LNCAP (cell line): ENCODE data around the gene DST.

Experiments
- TF ChIP-seq, protein P1 (sequence below): fragments of 450-650 bp; IDR thresholded peaks from 2 replicates; pipeline ENCODE4 v1.5.1; 2017; ENCODE audit warnings: mild to moderate bottlenecking

The DST gene

DNA sequence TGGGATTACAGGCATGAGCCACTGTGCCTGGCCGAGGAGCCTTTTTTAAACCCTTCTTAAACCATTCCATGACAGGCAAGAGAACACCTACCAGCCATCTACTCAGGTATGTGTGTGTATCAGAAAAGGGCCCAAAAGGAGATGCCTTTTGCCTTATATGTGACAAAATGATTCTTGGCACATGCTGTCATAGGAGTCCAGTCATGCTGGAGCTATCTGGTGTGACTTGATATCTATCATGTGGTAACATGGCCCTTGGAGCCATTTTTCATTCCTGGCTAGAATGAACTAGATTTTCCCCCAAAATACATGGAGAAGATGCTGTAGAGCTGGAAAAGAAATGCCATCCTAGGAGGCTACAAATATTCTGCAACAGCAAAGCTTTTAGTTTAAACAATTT lies 129.1 kb downstream of the DST start:
- TF ChIP-seq, protein P1, sequence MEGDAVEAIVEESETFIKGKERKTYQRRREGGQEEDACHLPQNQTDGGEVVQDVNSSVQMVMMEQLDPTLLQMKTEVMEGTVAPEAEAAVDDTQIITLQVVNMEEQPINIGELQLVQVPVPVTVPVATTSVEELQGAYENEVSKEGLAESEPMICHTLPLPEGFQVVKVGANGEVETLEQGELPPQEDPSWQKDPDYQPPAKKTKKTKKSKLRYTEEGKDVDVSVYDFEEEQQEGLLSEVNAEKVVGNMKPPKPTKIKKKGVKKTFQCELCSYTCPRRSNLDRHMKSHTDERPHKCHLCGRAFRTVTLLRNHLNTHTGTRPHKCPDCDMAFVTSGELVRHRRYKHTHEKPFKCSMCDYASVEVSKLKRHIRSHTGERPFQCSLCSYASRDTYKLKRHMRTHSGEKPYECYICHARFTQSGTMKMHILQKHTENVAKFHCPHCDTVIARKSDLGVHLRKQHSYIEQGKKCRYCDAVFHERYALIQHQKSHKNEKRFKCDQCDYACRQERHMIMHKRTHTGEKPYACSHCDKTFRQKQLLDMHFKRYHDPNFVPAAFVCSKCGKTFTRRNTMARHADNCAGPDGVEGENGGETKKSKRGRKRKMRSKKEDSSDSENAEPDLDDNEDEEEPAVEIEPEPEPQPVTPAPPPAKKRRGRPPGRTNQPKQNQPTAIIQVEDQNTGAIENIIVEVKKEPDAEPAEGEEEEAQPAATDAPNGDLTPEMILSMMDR = no peak

GRCh38 chr6:56511591-56511990 lies 131.1 kb downstream of the DST start:
- TF ChIP-seq, protein P1 = no peak

GRCh38 chr6:56510984-56511531 lies 131.6 kb downstream of the DST start:
- TF ChIP-seq, protein P1 = no peak

DNA sequence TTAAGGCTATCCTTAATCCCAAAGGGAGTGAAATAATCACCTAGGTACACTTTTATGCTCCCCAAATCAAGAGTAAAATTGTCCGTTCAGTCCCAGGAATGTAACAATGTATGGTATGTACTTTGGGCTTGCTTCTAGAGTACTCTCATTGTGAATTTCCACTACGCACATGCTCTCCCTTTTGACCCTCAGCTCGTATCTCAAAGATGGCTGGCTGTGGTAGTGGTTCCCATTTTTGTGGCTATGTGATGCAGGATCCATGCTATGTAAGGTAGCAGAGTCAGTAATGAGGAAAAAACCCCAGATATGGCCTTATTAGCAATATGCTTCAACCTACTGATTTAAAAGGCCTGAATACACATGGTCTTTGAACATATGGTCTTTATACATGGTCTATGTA lies 133.7 kb downstream of the DST start:
- TF ChIP-seq, protein P1 = no peak

- TF ChIP-seq, protein P1 = no peak
Measured at GRCh38 chr6:56507517-56507916, 135.2 kb downstream of the DST start.

DNA sequence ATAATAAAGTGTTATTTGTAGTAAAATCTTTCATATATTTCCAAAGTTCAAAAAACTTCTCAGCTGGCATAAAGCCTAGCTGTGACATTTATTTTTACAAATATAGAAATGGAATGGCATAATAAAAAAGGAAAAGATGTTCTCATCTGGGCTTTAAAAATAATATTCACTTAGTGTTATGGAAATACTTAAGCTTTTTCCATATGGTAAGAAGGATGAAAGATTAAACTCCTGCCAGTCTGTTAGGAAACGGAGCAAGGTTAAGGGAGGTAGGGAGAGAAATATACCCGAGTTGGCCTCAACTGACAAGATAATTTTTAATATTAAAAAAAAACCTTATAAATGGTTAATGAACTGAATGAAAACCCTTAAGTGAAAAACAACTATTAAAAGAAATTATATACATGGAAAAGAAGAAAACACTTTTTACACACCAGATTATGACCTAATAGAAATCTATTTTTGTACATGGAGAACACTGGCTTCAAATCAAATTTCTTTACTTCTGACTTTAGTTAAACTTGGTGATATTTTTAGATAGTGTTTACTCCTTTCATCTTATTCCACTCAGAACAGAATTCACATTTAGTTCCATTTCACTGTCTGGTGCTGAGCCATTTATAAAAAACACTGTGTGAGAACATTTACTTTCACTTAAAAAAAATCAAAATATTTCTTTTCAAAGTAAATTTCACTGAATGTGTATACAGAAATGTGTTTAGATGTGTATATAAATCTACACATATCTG lies 137.0 kb downstream of the DST start:
- TF ChIP-seq, protein P1 = no peak

GRCh38 chr6:56501993-56502392 lies 140.7 kb downstream of the DST start:
- TF ChIP-seq, protein P1 = no peak

DNA sequence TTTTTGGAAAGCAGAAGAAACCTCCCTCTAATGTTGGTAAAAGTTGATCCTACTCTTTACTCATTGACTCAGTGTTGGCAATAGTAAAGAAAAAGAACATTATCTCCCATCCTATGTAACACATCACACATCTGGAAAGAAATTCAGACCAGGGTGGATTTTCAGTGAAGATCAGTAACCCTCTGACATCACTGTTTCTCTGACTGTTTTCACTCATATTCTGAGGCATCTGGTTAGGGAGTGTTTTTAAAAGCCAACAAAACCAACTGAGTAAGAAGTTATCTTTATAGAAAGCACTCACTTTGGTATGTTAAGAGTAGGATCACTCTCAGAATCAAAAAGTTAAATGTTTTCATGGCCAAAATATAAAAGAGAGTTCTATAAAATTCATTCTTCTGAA lies 143.6 kb downstream of the DST start:
- TF ChIP-seq, protein P1 = no peak
